Thoracic aorta (tissue), 2 donors: Measurements from ENCODE around the gene STK32C. TPM values are rescaled to one million over a fixed set of nuclear protein-coding genes. Genes with fewer than 3 reads are reported as not detected.

ENCODE experiments used
- ATAC-seq: fragments of 150-250 bp; one replicate; pipeline ENCODE4 v1.8.0; 2017; ENCODE audit warnings: low read depth; ENCODE audit not compliant: insufficient number of reproducible peaks, low FRiP score
- DNase-seq: peaks from one replicate; pipeline ENCODE4 v3.0.0-alpha.2; 2020; ENCODE audit warnings: low spot score
- H3K27ac ChIP-seq, 2 donors: fragments of 200-600 bp; sonication (generic); 1 replicate in 1 of 2; 2 replicates in 1 of 2; pipeline ENCODE4 v1.5.1; 2016; ENCODE audit warnings: mild to moderate bottlenecking in 2 of 2, moderate library complexity in 2 of 2
- H3K27me3 ChIP-seq: fragments of 200-600 bp; sonication (generic); replicated peaks from 2 replicates; pipeline ENCODE4 v1.6.0; 2016; ENCODE audit warnings: mild to moderate bottlenecking; ENCODE audit not compliant: insufficient read depth
- H3K36me3 ChIP-seq: fragments of 200-600 bp; sonication (generic); one replicate; pipeline ENCODE4 v1.5.1; 2016
- H3K4me1 ChIP-seq, 2 donors: fragments of 200-600 bp; sonication (generic); 1 replicate in 1 of 2; 2 replicates in 1 of 2; pipeline versions ENCODE4 v1.5.1 to v1.6.0; 2016; ENCODE audit warnings: low read depth in 2 of 2, mild to moderate bottlenecking in 1 of 2; ENCODE audit not compliant: control insufficient read depth in 1 of 2
- H3K4me3 ChIP-seq: fragments of 200-600 bp; sonication (generic); 2 replicates; pipeline ENCODE4 v1.5.1; 2016; ENCODE audit warnings: mild to moderate bottlenecking
- H3K9me3 ChIP-seq: fragments of 200-600 bp; sonication (generic); 2 replicates; pipeline ENCODE4 v1.5.1; 2016
- total RNA-seq, 2 donors: library from RNA; depleted of rRNA; stranded (reverse); fragments of >200 nt; gene quantifications; one replicate each; pipeline versions ENCODE4 v1.1.0 to v1.2.3, GENCODE V29; 2016
- TF ChIP-seq, protein P1 (sequence below): fragments of 200-600 bp; sonication (generic); IDR thresholded peaks from one replicate; pipeline ENCODE4 v1.5.1; 2019; ENCODE audit warnings: antibody characterized with exemption

STK32C gene
- total RNA-seq, 2 donors from 2014 or later = 1.1 to 4.2 TPM

DNA sequence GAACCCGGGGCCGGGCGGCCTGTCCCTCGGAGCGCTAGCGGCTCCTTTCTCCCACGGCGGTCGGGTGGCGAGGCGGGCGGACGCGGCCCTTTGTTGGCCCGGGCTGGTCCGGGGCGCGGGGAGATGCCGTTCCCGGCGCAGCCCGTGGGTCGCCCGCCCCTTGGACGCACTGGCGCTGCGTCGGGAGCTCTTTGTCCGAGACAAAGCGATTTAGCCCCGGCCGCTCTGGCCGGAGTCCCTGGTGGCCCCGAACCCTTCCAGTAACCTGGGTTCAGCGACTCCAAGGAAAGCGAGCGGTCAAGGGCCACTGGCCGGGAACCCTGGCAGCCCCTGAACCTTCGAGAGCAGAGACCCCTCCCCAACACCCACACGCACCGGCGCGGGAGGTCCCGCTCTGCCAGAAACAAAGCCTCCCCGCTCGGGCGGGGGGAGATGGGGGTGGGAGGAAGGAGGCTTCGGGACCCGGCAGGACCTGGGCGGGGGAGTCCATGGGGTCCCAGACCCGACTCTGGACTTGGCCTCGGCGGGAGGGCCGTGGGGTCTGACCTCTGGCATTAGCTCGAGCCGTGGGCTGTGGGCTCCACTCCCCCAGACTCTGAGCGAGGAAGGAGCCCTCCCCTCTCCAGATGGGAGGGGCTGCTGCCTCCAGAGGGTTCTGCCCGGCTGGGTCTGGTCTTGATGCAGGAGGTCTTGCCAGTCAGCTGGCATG lies 120.2 kb downstream of the STK32C start:
- ATAC-seq = no peak
- Histone ChIP-seq H3K27me3 (peaks cover 13% of the 10 kb centered on the region), H3K9me3 (no peaks in the 10 kb centered on the region), H3K27ac (no peak overlapping the region), H3K36me3 (no peaks in the 10 kb centered on the region), H3K4me3 (peak overlapping the region; percentile 64), H3K4me1 (peaks cover 7 to 23% of the 10 kb centered on the region in 2 donors)
- no peak for DNase-seq
- TF ChIP-seq, protein P1, sequence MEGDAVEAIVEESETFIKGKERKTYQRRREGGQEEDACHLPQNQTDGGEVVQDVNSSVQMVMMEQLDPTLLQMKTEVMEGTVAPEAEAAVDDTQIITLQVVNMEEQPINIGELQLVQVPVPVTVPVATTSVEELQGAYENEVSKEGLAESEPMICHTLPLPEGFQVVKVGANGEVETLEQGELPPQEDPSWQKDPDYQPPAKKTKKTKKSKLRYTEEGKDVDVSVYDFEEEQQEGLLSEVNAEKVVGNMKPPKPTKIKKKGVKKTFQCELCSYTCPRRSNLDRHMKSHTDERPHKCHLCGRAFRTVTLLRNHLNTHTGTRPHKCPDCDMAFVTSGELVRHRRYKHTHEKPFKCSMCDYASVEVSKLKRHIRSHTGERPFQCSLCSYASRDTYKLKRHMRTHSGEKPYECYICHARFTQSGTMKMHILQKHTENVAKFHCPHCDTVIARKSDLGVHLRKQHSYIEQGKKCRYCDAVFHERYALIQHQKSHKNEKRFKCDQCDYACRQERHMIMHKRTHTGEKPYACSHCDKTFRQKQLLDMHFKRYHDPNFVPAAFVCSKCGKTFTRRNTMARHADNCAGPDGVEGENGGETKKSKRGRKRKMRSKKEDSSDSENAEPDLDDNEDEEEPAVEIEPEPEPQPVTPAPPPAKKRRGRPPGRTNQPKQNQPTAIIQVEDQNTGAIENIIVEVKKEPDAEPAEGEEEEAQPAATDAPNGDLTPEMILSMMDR = no peak

DNA sequence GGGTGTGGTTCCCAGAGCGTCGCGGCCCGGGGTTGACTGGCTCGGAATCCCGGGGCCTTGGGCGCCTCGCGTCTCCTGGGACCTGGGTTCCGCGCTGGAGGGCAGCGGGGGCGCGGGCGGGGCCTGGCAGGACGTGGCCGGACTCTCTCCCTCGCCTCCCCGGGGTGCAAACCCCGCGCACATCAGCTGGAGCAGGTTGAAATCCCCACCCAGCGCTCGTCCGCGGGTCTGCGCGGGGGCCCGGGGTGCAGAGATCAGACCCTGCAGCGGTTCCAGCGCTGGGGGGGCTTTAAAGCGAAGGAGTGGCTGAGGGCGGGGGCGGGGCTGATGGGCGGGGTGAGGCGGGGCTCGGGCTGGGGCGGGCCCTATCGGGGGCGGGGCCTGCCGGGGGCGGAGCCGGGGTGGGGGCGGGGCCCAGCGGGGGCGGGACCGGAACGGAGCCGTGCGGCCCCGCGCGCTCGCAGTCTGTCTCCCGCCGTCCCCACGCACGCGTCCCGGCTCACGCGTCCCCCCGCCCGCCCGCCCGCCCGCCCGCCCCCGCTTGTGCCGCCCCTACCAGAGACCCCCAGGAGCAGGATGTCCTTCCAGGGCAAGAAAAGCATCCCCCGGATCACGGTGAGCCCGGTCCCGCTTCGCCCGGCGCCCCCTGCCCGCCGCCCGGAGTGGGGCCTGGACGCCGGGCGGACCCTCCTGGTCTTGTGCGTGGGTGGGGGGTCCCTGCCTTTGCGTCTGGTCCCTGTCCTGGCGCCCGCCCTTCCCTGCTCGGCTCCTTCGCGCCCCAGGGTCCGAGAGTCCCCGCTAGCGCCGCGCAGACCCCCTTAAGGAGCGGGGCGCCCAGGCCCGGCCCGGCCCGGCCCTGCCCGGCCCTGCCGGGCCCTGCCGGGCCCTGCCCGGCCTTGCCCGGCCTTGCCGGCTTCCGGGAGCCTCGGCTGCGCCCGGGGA lies 121.0 kb downstream of the STK32C start, which contains the start of gene DPYSL4:
TSS of gene DPYSL4 (plus strand) at position 461 of the 942 bp plus-strand sequence. CDS start at position 577, 116 bp downstream.
- Histone ChIP-seq H3K36me3 (no peaks in the 10 kb centered on the region), H3K27ac (no peak within 1 kb of the TSS), H3K4me1 (peaks cover 7 to 23% of the 10 kb centered on the region in 2 donors), H3K9me3 (no peaks in the 10 kb centered on the region), H3K27me3 (peaks cover 13% of the 10 kb centered on the region), H3K4me3 (peak within 1 kb of the TSS; percentile 64)
- no peak for DNase-seq
- no peak for ATAC-seq
- TF ChIP-seq, protein P1 = no peak

DNA sequence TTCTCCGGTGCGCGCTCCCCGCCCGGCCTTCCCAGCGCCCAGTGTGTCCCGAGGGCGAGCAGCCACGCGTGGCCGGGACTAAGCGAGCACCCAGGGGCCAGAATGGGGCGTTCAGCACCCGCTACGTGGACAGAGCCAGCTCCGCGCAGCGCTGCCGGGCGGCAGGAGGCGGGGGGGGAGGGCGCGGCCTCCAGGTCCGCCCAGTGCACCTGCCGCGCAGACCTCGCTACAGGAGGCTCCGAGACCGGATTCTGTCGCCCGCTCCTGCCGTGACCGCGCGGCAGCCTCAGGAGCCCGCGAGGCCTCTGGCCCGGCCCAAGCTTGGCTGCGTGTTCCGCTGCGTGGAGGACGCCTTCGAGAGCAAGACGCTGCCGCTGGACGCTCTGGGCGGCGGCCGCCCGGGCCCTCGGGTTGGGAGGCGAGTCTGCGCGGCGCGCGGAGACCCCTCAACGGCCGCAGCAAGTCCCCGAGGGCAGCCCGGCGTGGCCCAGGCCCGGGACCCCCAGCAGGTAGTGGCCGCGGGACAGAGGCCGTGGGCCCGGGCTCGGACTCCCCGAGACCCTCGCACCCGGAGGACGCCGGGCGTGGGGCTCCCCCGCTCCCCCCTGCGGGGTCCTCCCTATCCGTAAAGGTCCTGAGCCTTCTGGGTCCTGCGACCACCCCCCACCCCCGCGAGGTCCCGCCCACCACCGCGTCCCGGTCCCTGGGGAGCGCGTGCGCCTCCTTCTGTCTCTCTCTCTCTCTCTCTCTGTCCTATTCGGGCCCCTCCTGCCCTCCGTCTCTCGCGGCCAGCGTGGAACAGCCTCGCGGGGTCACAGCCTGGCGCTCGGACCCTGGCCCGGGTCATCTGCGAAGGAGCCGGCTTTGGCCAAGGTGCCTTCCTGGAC lies 121.9 kb downstream of the STK32C start:
- DNase-seq = no peak
- H3K27ac ChIP-seq = no peak overlapping the region
- ATAC-seq = no peak
- peak overlapping the region; percentile 61 for H3K4me3 ChIP-seq
- peaks cover 7 to 23% of the 10 kb centered on the region in 2 donors for H3K4me1 ChIP-seq
- no peaks in the 10 kb centered on the region for H3K9me3 ChIP-seq
- no peaks in the 10 kb centered on the region for H3K36me3 ChIP-seq
- TF ChIP-seq, protein P1 = no peak
- peaks cover 13% of the 10 kb centered on the region for H3K27me3 ChIP-seq

DNA sequence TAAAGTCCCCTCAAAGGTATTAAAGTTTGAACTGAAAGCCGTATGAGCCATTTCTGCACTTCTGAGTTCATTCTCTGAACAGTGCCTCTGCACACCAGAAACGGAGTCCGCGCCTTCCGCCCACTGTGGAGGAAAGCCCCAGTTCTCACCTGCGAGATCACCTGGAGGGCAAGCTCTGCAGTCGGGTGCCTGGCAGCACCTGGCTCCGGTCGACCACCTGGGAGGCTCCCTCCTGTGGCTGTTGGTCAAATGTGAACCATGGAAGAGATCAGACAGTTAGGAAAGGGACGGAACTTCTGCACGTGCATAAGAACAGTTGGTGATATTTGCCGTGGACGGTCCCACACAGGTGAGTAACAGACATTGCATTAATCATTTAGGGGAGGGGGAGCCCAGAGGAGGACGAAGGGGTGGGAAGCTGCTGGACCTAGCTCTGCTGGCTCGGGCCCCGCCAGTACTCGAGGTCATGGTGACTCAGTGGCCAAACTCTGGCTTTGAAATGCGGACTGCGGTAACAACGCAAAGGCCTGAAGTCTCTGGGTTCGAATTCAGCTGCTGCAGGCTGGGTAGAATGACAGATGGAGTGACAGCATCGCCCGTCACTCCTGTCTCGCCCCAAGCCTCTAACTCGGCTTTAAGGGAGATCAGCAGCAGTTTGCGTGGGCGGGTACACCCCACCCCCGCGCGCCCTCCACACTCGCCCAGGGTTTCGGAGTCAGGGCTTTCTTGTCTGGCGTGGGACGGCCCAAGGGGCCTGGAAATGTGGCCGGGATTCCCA lies 122.7 kb downstream of the STK32C start:
- Histone ChIP-seq H3K27me3 (peaks cover 13% of the 10 kb centered on the region), H3K36me3 (no peaks in the 10 kb centered on the region), H3K27ac (no peak overlapping the region), H3K4me3 (no peak overlapping the region), H3K9me3 (no peaks in the 10 kb centered on the region), H3K4me1 (peaks cover 7 to 23% of the 10 kb centered on the region in 2 donors)
- TF ChIP-seq, protein P1 = no peak
- ATAC-seq (no peak), DNase-seq (no peak)
